ENCODE results near the gene VPS16.
A peak's percentile ranks its signal among the peaks of the same experiment; 100 is the strongest.
"Not testable (repeated sequence)": the region's sequence is repeated elsewhere in the genome, so short reads cannot be mapped to it uniquely, and the experiment has no call there.

VPS16 gene

DNA sequence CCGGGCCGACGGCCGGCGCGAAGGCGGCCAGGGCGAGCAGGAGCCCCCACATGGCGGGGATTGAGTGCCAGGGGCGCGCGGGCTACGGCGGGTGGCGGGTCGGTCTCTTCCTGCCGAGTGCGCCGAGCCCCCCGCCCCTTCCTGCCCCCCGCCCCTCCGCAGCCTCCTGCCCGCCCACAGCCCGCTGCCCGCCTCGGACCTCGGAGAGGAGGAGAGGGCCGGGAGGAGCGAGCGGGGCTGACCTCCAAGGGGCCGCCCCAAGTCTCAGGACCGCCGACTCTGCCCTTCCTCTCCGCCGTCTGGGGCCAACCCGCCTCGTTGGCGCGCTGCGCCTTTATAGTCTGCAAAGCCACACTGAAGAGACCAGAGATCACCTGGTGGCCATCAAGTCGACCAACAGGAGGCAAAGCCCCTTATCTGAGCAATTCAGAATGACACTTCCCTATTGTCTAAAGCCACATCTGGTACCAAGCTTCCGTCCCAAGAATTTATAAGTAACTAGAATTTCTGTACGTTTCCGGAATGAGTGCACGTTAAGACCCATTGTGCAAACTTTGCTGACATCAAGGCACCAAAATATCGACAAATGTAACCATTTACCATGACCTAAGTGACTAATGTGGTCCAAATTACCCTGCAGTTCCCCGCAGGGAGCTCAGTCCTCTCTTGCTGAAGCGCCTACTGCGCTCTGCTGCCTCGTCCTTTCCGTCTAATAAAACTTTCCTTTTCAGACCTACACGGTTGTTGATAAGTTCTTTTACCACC lies 39.8 kb upstream of the VPS16 start, which contains the start of gene CPXM1:
Gene CPXM1 (minus strand): TSS at position 107 of the 765 bp plus-strand sequence. CDS start 55 bp downstream, at position 52.
- Histone ChIP-seq H3K9ac (ENCODE audit: low read length) (no peak within 1 kb of the TSS), H3K27me3 (ENCODE audit: control insufficient read depth, insufficient read depth, low read length) (peaks cover 14% of the 10 kb centered on the region), H3K27ac (ENCODE audit: low read depth, low read length) (no peak within 1 kb of the TSS), H3K4me1 (ENCODE audit: control insufficient read depth, insufficient read depth, low read length) (no peaks in the 10 kb centered on the region), H3K4me3 (ENCODE audit: low read length) (peak within 1 kb of the TSS; percentile 50), H3K36me3 (ENCODE audit: control insufficient read depth, insufficient read depth, low read length) (no peaks in the 10 kb centered on the region)

DNA sequence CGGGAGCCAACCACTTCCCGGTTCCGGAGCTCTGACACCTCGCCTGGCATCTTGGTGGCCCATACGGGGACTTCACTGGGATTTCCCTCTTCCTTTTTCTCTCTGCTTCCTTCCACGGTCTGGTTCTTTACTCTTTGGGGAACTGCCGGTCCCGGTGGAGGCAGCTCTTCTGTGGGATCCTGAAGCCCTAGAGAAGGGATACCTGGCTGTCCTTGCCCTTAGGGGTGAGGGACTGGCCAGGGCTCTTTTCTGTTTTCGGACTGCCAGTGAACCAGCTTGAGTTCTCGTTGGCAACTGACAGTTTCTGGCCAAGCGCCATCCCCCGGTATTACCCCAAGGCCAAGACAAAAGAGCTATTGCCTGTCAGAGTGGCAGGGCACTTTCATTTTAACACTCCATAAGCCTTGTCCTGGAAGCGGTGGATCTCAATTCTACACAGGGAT lies 39.2 kb upstream of the VPS16 start:
- peaks cover 14% of the 10 kb centered on the region for H3K27me3 ChIP-seq (ENCODE audit: control insufficient read depth, insufficient read depth, low read length)
- H3K36me3 ChIP-seq (ENCODE audit: control insufficient read depth, insufficient read depth, low read length), result no peaks in the 10 kb centered on the region
- no peak overlapping the region for H3K27ac ChIP-seq (ENCODE audit: low read depth, low read length)
- no peak overlapping the region for H3K4me3 ChIP-seq (ENCODE audit: low read length)
- H3K9ac ChIP-seq (ENCODE audit: low read length), result no peak overlapping the region
- H3K4me1 ChIP-seq (ENCODE audit: control insufficient read depth, insufficient read depth, low read length), result no peaks in the 10 kb centered on the region

DNA sequence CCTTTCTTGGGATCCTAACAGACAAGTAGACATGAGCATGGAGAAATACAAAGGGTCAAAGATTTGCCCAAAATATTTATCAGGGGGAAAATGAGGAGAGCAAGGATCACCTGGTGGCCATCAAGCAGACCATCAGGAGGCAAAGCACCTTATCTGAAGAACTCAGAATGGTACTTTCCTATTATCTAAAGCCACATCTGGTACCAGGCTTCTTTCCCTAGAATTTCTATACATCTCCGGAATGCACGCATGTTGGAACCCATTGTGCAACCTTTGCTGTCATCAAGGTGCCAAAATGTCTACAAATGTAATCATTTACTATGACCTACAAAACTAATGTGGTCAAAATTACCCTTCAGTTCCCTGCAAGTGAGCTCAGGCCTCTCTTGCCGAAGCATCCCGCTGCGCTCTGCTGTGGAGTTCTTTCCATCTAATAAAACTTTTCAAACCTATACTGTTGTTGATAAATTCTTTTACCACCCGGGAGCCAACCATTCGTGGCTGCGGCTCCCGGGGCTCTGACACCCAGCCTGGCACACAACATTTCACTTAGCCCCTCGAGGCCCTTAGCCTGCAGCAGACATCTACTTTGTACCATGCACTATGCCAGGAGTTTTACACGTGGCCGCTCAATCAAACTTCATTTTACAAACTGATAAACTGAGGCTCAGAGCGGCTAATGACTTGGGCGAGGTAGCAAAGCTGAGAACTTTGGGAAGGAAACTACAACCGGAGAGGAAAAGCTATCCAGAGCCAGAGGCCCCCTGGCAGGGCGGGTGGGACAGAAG lies 36.3 kb upstream of the VPS16 start:
- no peak overlapping the region for H3K4me3 ChIP-seq (ENCODE audit: low read length)
- H3K4me1 ChIP-seq (ENCODE audit: control insufficient read depth, insufficient read depth, low read length), result no peaks in the 10 kb centered on the region
- no peak overlapping the region for H3K27ac ChIP-seq (ENCODE audit: low read depth, low read length)
- H3K36me3 ChIP-seq (ENCODE audit: control insufficient read depth, insufficient read depth, low read length), result no peaks in the 10 kb centered on the region
- peaks cover 14% of the 10 kb centered on the region for H3K27me3 ChIP-seq (ENCODE audit: control insufficient read depth, insufficient read depth, low read length)
- no peak overlapping the region for H3K9ac ChIP-seq (ENCODE audit: low read length)

DNA sequence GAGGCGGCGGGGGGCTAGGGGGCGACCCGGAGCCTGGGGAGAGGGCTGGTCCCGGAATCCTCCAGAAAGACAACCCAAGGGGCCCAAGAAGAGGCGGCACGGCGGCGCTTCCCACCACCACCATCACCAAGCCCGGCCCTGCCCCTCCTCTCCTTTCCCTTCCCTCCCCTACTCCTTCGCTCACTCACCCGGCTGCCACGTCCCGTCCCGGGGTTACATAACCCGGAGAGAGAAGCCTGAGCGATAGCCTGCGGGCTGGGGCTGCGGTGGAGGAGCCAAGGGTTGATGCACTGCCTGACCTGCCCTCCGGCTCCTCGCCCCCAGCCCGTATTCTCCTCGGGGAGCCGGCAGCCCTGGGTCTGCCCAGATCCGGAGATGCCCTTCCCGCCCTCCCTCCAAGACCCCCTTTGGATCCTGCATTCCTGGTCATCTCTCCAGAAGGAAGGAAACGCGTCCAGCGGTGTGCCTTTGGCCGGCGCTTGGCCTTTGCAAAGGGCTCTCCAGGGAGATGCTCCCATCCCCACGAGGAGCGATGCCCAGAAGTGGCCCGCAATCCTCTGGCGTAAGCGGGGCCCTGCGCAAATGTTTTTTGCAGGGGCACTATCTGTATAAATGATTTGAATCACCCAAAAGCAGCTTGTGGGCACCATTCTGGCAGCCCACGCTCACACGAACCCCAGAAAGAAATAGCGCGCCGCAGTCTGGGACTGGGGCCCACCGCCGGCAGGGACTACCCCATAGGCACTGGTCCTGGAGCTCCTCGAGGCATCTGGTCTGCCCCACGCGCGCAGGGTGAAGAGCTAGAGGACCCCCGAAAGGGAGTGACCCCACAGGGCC lies 35.5 kb upstream of the VPS16 start:
- Histone ChIP-seq H3K9ac (ENCODE audit: low read length) (no peak overlapping the region), H3K27me3 (ENCODE audit: control insufficient read depth, insufficient read depth, low read length) (peaks cover 11% of the 10 kb centered on the region), H3K4me3 (ENCODE audit: low read length) (no peak overlapping the region), H3K36me3 (ENCODE audit: control insufficient read depth, insufficient read depth, low read length) (no peaks in the 10 kb centered on the region), H3K27ac (ENCODE audit: low read depth, low read length) (no peak overlapping the region), H3K4me1 (ENCODE audit: control insufficient read depth, insufficient read depth, low read length) (no peaks in the 10 kb centered on the region)

DNA sequence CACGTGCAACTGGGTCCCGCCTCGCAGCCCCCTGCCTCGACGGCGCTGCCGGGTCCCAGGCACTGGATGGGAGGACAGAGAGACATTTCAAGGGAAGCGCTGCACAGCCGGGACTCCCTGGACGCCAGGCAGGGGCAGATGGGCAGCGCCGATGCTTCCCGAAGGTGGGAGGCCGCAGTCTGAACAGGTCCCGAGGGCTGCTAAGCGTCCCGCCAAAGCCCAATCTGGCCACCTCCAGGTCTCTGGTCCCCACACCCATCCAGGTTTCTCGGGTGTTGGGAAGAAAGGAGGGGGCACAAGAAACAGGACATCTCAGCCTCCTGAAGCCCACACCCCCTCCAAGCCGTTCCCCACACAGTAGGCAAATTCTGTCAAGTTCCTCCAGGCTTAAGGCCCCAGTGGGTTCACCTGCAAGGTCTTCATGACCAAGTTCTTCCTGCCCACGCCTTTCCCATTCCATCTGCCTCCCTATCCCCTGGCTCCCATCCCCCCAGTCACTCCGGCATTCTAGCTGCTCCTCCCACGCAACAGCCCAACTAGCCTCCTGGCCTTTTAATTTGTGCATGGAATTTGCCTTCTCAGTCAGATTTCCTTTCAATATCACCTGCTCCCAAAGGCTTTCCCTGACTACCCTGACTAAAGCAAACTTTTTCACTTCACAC lies 34.7 kb upstream of the VPS16 start:
- peaks cover 8% of the 10 kb centered on the region for H3K27me3 ChIP-seq (ENCODE audit: control insufficient read depth, insufficient read depth, low read length)
- no peak overlapping the region for H3K9ac ChIP-seq (ENCODE audit: low read length)
- H3K4me1 ChIP-seq (ENCODE audit: control insufficient read depth, insufficient read depth, low read length), result no peaks in the 10 kb centered on the region
- H3K4me3 ChIP-seq (ENCODE audit: low read length), result no peak overlapping the region
- no peaks in the 10 kb centered on the region for H3K36me3 ChIP-seq (ENCODE audit: control insufficient read depth, insufficient read depth, low read length)
- H3K27ac ChIP-seq (ENCODE audit: low read depth, low read length), result no peak overlapping the region

DNA sequence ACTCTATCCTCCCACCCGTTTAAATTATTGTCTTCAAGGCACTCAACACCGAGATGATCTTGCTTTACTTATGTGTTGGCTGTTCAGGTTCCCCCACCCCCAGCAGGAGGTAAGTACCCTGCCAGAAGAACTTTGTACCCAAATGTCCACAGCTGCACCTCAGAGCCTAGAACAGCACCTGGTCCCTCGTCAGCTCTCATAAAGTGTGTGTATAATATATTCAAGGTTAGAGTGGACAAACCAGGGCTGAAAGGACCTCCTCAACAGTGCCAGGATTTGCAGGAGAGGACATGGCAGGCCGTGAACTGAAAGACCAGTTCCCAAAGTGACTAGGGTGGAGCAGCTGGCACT lies 34.2 kb upstream of the VPS16 start:
- no peak overlapping the region for H3K9ac ChIP-seq (ENCODE audit: low read length)
- peaks cover 3% of the 10 kb centered on the region for H3K27me3 ChIP-seq (ENCODE audit: control insufficient read depth, insufficient read depth, low read length)

DNA sequence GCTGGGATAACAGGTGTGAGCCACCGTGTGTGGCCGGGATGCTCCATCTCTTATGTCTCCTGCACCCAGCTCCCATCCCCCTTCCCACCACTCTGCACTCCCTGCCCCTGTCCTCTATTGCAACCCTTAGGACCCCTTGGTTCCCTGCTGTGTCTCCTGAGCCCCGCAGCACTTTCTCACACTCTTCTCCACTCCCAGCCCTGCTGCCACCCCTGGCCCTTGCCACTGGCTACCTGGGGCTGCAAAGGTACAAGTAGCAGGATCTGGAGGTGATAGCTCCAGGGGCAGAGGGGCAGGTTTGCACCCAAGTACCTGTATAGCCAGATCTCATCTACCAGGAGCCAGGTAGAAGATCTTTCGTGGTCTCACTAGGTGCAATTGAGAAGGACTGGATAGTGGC lies 33.5 kb upstream of the VPS16 start:
- no peaks in the 10 kb centered on the region for H3K4me1 ChIP-seq (ENCODE audit: control insufficient read depth, insufficient read depth, low read length)
- no peak overlapping the region for H3K4me3 ChIP-seq (ENCODE audit: low read length)
- H3K36me3 ChIP-seq (ENCODE audit: control insufficient read depth, insufficient read depth, low read length), result no peaks in the 10 kb centered on the region
- H3K9ac ChIP-seq (ENCODE audit: low read length), result no peak overlapping the region
- no peak overlapping the region for H3K27ac ChIP-seq (ENCODE audit: low read depth, low read length)
- no peaks in the 10 kb centered on the region for H3K27me3 ChIP-seq (ENCODE audit: control insufficient read depth, insufficient read depth, low read length)

More for the DNA sequence above, 34.2 kb upstream of the VPS16 start:
- Histone ChIP-seq H3K27ac (ENCODE audit: low read depth, low read length) (no peak overlapping the region), H3K4me3 (ENCODE audit: low read length) (no peak overlapping the region), H3K4me1 (ENCODE audit: control insufficient read depth, insufficient read depth, low read length) (no peaks in the 10 kb centered on the region), H3K36me3 (ENCODE audit: control insufficient read depth, insufficient read depth, low read length) (no peaks in the 10 kb centered on the region)

DNA sequence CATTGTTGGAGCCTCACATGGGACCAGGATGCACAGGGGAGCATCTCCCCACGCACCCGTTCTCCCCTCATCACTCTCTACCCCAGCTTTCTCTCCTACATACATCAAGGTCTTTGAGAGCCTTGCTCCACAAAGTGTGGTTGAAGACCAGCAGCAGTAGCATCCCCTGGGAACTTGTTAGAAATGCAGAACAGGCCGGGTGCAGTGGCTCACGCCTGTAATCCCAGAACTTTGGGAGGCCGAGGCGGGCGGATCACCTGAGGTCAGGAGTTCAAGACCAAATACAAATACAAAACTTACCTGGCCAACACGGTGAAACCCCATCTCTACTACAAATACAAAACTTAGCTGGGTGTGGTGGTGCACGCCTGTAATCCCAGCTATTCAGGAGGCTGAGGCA lies 32.6 kb upstream of the VPS16 start:
- H3K4me3 ChIP-seq (ENCODE audit: low read length); H3K27ac ChIP-seq (ENCODE audit: low read depth, low read length); H3K27me3 ChIP-seq (ENCODE audit: control insufficient read depth, insufficient read depth, low read length); H3K9ac ChIP-seq (ENCODE audit: low read length); H3K4me1 ChIP-seq (ENCODE audit: control insufficient read depth, insufficient read depth, low read length); H3K36me3 ChIP-seq (ENCODE audit: control insufficient read depth, insufficient read depth, low read length): not testable (repeated sequence)

DNA sequence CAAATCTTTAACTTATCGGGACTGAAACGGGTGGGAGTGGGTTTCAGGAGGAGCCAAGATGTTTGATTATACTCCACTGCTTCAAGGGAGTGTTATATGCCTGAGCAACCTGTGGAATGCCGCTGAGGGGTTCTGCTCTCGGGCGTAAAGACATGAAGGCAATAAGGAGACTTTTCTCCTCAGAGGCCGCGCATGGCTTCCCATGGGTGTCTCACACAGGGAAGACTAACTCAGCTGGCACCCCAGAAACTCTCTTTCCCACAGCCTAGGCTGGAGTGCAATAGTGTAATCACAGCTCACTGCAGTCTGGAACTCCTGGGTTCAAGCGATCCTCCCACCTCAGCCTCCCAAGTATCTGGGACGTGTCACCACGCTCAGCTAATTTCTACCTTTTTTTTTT lies 30.9 kb upstream of the VPS16 start:
- H3K9ac ChIP-seq (ENCODE audit: low read length), result no peak overlapping the region
- no peaks in the 10 kb centered on the region for H3K36me3 ChIP-seq (ENCODE audit: control insufficient read depth, insufficient read depth, low read length)
- H3K4me1 ChIP-seq (ENCODE audit: control insufficient read depth, insufficient read depth, low read length), result no peaks in the 10 kb centered on the region
- H3K27ac ChIP-seq (ENCODE audit: low read depth, low read length), result no peak overlapping the region
- no peak overlapping the region for H3K4me3 ChIP-seq (ENCODE audit: low read length)
- H3K27me3 ChIP-seq (ENCODE audit: control insufficient read depth, insufficient read depth, low read length), result no peaks in the 10 kb centered on the region

DNA sequence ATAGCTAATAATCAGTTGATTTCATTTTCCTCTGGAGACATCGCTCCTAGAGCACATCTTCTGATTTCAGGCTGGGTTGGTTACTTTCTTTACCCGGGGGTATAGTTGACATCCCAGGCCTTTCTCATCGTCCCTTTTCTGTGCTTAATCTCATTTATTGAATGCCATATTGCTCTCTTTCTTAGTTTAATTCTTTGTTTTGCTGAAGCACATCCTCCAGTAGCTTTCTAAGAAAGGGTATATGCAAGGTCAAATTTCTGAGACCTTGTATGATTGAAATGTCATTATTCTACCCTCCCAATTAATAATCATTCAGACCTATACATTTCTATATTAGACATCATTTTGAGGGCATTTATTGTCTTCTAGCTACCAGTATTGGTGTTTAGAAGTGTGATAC lies 28.4 kb upstream of the VPS16 start:
- H3K27me3 ChIP-seq (ENCODE audit: control insufficient read depth, insufficient read depth, low read length), result no peaks in the 10 kb centered on the region
- H3K9ac ChIP-seq (ENCODE audit: low read length), result no peak overlapping the region
- no peak overlapping the region for H3K4me3 ChIP-seq (ENCODE audit: low read length)

DNA sequence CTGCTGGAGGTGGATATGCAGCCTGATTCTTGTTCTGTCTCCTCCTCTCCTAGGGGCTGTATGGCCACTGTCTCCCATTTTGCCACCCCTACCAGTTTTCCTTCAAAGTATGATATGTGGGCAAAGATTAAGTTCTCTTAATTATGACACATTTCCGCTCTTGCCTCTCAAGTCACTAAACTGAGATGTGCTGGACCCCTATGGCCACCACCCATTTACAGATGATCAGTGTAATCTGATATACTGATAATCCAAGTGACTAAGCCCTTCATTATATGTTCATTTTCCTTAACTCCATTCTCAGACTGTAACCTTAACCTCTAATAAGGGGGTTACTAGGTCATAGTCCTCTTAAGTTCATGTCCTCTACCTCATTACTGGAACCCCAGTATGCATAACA lies 26.5 kb upstream of the VPS16 start:
- Histone ChIP-seq H3K4me1 (ENCODE audit: control insufficient read depth, insufficient read depth, low read length) (no peaks in the 10 kb centered on the region), H3K4me3 (ENCODE audit: low read length) (no peak overlapping the region), H3K36me3 (ENCODE audit: control insufficient read depth, insufficient read depth, low read length) (no peaks in the 10 kb centered on the region), H3K9ac (ENCODE audit: low read length) (no peak overlapping the region), H3K27me3 (ENCODE audit: control insufficient read depth, insufficient read depth, low read length) (peaks cover 3% of the 10 kb centered on the region), H3K27ac (ENCODE audit: low read depth, low read length) (no peak overlapping the region)

More for the DNA sequence above, 28.4 kb upstream of the VPS16 start:
- Histone ChIP-seq H3K27ac (ENCODE audit: low read depth, low read length) (no peak overlapping the region), H3K36me3 (ENCODE audit: control insufficient read depth, insufficient read depth, low read length) (no peaks in the 10 kb centered on the region), H3K4me1 (ENCODE audit: control insufficient read depth, insufficient read depth, low read length) (no peaks in the 10 kb centered on the region)

DNA sequence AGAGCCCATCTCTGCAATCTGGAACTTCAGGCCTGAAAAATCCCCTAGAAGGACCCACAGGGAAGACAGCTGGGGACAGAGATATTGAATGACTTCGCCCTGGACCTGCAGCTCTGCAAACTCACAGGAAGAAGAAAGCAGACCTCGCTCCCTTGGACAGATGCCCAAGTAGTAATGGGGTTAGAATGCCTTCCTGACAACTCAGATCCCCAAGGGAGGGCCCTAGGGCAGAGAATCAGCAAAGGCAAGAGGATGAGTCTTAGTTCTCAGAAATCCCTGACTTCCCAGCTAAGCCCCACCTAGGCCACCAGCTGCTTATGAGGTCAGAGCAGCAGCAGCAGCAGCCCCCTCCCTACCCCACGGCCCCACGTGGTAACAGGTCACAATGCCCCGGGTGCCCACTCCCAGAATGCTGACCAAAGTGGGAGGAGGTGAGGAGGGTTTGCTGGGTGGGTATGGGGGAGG lies 25.9 kb upstream of the VPS16 start, which contains the start of gene C20orf141:
Gene C20orf141 (plus strand): TSS at position 401 of the 465 bp plus-strand sequence. CDS start 198 bp downstream, outside the sequence.
- no peak within 1 kb of the TSS for H3K9ac ChIP-seq (ENCODE audit: low read length)
- no peak within 1 kb of the TSS for H3K27ac ChIP-seq (ENCODE audit: low read depth, low read length)
- H3K27me3 ChIP-seq (ENCODE audit: control insufficient read depth, insufficient read depth, low read length), result peaks cover 3% of the 10 kb centered on the region
- no peaks in the 10 kb centered on the region for H3K36me3 ChIP-seq (ENCODE audit: control insufficient read depth, insufficient read depth, low read length)
- no peaks in the 10 kb centered on the region for H3K4me1 ChIP-seq (ENCODE audit: control insufficient read depth, insufficient read depth, low read length)
- no peak within 1 kb of the TSS for H3K4me3 ChIP-seq (ENCODE audit: low read length)
